GM21619 (cell line): Measurements from ENCODE around the gene TNK2.
"Not testable (repeated sequence)": the region's sequence is repeated elsewhere in the genome, so short reads cannot be mapped to it uniquely, and the experiment has no call there.

Experiments used
- ATAC-seq: cut with Tn5 transposase; IDR thresholded peaks from one replicate; pipeline ENCODE4 v1.9.1; 2021; ENCODE audit not compliant: unreplicated experiment

TNK2 gene

DNA sequence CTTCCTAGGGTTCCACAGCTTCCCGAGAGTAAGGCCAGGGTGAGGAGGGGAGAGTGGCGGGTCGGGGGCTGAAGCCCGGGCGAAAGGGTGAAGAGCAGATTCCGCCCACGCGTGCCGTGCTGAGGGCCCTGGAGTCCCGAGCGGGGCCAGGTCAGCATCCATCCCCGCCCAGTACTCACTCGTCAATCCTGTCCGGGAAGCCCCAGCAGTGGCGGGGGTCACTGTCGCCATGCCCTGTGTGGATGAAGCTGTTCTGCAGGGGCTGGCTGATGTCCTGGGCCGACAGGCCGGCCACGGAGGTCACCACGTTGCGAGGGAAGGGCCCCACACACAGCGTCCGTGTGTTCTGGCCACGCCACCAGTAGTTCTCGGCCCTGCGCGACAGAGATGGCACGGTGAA is 36.3 kb downstream of the TNK2 start:
- no peak for ATAC-seq

- not testable (repeated sequence) for ATAC-seq
Observed at GRCh38 chr3:195871686-195872085, 36.7 kb downstream of the TNK2 start.

- no peak for ATAC-seq
Observed at GRCh38 chr3:195870937-195871336, 37.4 kb downstream of the TNK2 start.

DNA sequence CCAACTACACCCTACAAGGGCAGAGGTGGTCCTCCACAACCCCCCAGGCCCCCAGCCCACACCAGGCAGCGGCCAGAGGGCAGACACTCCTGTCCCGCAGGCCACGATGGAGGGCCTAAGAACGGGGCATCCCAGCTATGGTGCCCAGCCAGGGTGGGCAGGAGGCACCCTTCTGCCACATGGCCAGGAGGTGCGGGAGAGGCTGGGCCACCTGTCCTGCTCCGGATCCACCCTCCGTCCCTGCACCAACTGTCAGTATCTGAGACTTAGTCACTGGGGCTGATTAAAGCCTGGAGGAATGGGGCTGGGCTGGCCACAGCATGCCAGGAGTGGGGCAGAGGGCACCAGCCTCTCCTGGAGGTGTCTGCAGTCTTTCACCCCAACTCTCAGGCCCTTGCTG is 37.9 kb downstream of the TNK2 start:
- no peak for ATAC-seq

DNA sequence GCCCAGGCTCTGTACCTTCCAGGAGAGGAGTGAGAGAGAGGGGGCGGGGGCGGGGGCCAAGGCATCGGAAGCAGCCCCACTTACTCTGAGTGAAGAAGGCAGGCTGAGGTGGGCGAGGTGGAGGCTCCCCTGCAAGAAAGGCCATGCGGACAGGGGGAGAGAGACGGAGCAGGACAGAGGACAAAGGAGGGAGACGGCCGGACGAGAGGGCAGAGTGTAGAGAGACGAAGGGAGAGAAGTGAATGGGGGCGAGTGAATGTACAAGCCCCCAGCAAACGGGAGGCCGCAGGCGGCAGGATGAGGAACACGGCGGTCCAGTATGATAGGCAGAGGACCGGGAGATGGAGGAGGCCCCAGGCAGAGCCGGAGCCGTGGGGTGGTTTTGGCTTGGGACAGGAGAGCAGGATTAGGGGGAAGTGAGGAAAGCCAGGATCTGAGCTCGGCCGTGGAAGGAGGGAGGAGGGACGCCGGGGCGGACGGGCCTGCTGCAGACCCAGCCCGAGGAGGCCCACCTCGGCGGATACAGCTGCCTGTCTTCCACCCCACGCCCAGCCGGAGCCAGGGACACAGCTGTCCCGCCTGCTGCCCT is 38.8 kb downstream of the TNK2 start:
- ATAC-seq: no peak

DNA sequence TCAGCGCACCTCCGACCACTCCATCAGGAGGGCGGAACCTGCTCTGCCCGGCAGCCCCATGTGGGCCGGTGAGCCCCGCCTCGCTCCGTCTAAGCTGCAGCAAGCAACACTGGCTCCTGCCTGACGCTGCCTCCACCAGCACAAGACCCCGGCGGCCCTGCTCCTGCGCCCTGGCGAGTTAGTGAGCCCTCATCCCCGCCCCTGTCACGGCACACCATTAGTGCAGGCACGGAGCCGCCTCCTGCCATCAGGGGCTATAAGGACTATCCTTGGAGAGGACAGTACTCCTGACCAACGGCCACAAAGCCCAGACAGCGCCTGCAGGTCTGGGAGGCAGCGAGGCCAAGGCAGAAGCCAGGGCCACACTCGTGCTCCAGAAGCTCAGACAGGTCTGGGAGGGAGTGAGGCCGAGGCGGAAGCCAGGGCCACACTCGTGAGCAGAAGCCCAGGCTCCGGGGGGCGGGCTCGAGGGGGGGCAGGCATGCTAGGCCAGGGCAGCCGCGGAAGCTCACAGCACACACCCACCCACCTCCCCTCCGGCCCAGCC is 39.4 kb downstream of the TNK2 start:
- no peak for ATAC-seq

DNA sequence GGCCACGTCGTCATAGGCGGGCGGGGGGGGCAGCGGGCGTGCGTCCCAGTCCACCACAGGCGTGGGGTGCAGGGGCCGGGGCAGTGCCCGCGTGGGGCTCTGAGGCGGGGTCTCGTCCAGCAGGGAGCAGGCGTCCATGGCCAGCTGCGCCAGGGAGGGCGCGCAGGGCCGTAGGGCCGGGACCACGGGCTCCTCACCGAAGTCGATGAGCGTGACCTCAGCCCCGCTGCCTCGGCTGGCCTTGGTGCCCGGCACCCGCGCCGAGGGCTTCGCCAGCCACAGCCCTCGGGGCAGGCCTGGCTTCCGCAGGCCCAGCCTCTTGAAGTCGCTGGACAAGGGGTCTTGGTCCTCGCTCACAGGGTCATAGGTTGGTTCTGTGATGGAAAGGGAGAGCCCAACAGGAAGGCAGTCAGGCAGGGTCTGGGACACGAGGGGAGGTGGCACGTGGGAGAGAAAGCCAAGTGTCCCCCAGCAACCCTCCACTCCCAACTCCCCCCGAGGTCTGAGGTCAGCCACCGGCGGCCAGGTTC is 40.0 kb downstream of the TNK2 start:
- ATAC-seq: no peak

DNA sequence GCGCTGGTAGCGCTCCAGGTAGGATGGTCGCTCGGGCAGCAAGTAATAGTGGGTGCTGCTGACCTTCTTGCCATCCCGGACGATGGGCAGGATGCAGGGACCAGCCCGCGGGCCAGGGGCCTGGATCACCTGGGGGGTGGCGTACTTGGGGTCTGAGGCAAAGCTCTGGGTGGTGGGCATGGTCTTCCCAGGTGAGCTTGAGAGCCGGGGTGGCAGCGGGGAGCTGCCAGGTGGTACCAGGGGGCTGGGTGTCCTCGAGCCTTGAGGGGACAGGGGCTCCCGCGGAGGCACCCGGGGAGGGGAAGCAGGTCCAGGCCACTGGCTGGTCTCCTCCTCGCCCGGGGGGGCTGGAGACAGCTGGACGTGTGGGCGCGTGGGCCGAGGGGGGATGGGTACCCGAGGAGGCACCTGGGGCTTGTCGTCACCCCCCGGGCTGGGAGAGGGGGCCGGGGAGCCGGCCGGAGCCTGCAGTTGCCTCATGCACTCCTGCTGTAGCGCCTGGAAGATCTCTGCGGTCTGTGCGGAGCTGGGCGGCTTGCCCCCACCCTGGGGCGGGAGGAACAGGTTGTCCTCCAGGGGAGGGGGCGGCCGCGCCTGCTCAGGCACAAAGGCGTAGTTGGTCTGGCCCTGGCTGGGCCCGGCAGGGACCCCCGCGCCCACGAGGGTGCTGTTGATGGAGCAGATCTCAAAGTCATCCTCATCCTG is 40.6 kb downstream of the TNK2 start:
- ATAC-seq: no peak

DNA sequence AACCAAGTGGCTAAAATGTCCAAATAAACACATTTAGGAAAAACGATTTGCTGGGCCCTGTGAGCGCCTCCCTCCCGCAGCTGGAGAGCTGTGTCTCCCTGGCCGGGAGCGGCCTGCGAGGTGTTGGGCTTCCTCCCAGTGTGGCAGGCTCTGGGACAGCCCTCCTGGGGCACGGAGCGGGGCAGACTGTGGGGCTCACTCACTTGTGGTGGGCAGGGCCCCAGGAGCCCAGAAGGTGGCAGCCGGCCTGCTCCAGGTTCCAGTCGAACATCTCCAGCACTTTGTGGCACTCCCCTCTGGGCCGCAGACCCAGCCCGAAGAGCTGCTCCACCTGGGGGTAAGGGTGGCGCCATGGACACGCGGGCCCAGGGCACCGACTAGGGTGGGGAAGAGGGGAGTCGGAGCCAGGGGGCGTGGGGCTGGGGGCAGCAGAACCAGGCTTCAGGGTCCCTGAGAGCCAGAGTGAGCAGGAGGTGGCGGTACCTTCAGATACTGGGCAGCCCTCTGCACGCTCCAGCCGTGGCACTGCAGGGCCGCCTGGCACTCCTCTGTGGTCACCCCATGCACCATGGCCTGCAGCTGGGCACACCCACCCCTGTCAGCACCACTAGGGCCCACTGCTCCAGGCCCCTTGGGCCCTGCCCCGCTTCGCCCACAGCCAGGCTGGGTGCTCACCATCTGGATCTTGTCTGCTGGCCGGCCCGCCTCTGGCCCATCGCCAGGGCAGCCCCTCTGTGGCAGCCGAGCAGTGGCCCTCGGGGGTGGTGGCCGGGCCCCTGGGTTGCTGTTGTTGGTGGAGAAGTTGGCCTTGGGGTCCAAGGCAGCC is 41.5 kb downstream of the TNK2 start:
- no peak for ATAC-seq

- no peak for ATAC-seq
Observed at GRCh38 chr3:195865752-195866151, 42.6 kb downstream of the TNK2 start.

DNA sequence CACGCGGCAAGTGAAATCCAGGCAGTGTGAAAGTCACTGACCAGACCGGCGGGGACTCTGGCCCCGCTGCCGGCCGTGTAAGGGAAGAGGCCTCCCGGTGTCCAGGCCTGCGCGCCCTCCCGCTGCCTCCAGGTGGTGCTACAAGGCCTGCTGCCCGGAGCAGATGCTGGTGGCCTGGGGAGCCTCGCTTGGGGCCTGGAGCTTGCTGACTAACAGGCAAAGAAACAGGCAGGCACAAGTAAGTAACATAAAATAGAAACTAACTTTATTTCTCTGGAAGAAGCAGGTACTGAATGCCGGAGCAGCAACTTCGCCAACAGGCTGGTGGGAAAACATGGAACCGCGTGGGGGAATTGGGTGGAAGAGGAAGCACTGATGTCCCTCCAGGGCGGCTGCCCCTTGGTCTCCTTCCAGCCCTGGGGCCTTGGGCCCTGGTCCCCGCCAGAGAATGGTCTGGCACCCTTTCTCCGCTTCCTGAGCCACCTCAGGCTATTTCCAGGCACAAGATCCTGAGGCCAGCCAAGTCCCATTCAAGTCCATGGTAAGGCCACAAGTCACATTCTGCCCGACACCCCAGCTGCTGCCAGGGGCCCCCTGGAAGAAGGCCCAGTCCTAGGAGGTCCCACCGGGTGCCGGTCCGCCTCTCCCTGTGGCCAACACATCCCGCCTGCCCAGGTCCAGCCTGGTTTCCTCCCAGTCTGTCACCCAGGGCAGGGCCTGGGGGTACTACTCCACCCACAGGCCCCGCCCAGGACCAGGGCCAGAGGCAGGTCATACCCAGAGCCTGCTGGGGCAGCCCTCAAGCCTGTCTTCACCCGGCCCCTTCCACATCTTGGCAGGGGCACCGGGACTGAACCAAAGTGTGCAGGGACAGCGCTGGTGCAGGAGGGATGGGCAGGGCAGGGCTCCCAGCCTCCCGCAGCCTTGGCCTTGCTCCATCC is 45.0 kb downstream of the TNK2 start:
- no peak for ATAC-seq

DNA sequence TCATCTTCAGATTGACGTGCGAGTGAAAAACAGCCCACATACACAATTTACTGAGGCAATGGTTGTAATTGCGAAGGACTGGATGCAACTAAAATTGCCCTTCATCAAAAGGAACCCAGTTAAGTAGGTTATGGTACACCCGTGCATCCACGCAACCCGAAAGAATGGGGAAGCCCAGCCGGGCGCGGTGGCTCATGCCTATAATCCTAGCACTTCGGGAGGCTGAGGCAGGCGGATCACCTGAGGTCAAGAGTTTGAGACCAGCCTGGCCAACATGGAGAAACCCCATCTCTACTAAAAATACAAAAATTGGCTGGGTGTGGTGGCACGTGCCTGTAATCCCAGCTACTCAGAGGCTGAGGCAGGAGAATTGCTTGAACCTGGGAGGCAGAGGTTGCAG is 46.0 kb downstream of the TNK2 start:
- not testable (repeated sequence) for ATAC-seq

GRCh38 chr3:195860456-195860855 is 47.9 kb downstream of the TNK2 start:
- no peak for ATAC-seq

DNA sequence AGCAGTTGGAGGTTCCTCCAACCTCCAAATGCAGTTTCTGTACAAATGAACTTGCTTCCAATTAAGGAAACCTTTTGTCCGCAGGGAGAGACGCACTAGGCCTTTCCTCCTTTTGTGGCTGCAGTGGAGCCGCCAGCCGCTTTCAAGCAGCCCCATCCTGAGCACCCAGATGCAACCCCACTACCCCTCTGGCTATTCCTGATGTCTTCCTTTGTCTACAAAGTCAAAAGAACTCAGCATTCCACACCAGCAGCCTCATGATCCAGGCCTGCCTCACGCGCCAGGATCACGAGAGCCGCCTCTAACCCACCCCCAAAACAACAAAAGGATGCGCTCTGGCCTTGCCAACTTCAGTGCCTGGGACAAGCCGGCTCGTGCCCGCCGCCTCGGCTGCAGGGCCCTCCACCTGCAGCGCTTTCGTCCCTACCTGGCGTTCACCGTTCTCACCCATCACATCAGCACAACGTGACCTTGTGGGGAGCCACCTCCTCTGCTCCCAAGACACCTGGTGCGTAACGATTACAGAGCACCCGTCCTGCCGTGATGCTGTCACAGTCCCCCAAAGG is 48.4 kb downstream of the TNK2 start:
- no peak for ATAC-seq

- no peak for ATAC-seq
Observed at GRCh38 chr3:195859061-195859845, 49.1 kb downstream of the TNK2 start.

DNA sequence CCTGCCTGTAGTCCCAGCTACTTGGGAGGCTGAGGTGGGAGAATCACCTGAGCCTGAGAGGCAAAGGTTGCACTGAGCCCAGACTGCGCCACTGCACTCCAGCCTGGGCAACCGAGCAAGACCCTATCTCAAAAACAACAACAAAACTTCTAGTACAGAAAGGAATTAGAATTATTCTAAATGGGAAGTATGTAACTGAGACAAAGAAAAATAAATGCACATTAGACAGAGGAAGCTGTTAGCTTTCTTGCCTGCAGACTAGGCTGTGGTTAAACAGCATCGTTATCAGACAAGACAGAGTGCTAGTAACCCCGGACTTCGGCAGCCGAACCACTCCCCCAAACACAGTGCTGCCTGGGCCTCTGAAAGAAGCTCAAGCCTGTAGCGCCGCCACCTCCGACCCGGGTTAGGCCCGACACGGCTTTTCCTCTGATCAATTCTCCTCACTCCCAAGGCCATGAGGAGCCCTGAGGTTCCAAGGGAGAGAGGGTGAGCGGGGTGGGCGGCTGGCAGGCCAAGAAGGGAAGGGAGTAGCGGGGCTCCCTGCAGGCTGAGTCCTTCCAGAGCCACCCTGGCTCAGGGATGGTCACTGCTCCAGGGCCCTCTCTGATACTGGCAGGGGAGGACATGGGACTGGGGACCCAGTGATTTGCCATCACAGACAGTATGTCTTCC is 51.8 kb downstream of the TNK2 start:
- ATAC-seq: no peak

- no peak for ATAC-seq
Observed at GRCh38 chr3:195855471-195856409, 52.6 kb downstream of the TNK2 start.
